SKM-1 (cell line): ENCODE data around the gene SPG11.
"Not testable (repeated sequence)": the region's sequence is repeated elsewhere in the genome, so short reads cannot be mapped to it uniquely, and the experiment has no call there.

ENCODE experiments used
- DNase-seq: peaks from one replicate; lab custom pipeline; 2025; ENCODE audit not compliant: unreplicated experiment; lab: John Stamatoyannopoulos, UW

The SPG11 gene

GRCh38 chr15:44532689-44533088, 130.8 kb downstream of the SPG11 start:
- DNase-seq, result no peak

DNA sequence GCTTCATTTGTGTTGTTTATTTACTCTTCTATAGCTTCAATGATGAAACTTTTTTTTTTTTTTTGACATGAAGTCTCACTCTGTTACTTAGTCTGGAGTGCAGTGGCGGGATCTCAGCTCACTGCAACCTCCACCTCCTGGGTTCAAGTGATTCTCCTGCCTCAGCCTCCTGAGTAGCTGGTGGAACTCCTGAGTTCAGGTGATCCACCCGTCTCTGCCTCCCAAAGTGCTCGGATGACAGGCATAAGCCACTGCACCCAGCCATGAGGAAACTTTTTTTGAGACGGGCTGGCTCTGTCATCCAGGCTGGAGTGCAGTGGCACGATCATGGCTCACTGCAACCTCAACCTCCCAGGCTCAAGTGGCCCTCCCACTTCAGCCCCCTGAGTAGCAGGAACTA, 131.2 kb downstream of the SPG11 start:
- DNase-seq, result not testable (repeated sequence)

GRCh38 chr15:44530653-44531052, 132.8 kb downstream of the SPG11 start:
- DNase-seq, result no peak

DNA sequence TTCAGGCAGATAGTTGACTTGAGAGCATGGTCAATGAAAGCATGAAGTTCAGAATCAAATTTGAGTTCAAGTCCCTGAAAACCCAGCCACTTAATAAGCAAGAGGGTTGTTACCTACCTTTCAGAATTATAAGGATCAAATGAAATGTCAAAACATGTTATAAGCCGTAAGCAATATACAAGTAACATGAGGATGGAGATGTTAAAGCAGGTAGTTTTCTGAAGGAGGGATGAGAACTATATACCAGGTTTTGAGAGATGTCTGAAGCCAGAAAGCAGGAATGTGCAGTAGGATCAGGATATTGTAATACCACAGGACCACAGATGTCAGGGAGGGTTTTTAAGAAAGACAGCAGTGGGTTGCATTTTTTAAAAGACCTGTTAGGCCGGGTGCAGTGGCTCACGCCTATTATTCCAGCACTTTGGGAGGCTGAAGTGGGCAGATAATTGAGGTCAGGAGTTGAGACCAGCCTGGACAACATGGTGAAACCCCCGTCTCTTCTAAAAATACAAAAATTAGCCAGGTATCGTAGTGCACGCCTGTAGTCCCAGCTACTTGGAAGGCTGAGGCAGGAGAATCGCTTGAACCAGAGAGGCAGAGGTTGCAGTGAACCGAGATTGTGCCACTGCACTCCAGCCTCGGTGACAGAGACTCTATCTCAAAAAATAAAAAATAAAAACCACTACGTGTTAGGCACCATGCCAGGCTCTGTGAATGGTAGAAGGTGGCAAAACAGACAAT, 133.4 kb downstream of the SPG11 start:
- DNase-seq, result no peak

DNA sequence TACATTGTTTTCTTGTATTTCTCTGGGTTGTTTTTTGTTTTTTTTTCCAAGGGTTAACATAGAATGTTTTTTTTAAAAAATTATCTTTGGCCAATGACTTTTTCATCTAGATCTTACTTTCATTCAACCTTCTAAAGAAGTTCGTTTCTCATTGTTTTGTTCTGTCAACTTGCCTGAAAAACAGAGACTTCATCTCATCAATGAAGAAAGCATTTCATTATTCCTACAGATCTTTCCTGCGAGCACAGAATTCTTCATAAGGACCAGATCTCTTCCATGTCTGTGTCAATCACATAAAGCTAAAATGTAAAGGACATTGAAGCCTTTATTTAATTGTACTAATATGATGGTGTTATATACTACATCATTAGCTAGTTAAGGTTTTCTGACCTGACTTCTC, 136.2 kb downstream of the SPG11 start:
- no peak for DNase-seq

- no peak for DNase-seq
Observed at GRCh38 chr15:44525018-44525417, 138.4 kb downstream of the SPG11 start.

- no peak for DNase-seq
Observed at GRCh38 chr15:44519537-44519936, 143.9 kb downstream of the SPG11 start.

- no peak for DNase-seq
Observed at GRCh38 chr15:44516436-44516835, 147.0 kb downstream of the SPG11 start.
